Vagina (tissue), 2 donors: Measurements from ENCODE around the gene ENTPD6.
"Not testable (repeated sequence)": the region's sequence is repeated elsewhere in the genome, so short reads cannot be mapped to it uniquely, and the experiment has no call there.

Experiments used
- POLR2A ChIP-seq, 2 donors: fragments of 450-650 bp; IDR thresholded peaks; one replicate each; pipeline ENCODE4 v1.6.1; 2017; ENCODE audit warnings: antibody characterized with exemption in 2 of 2, mild to moderate bottlenecking in 2 of 2, moderate library complexity in 2 of 2
- TF ChIP-seq, protein P1 (sequence below), 3 experiments: fragments of 450-650 bp in 2 of 3; fragments of 200-600 bp in 1 of 3; sonication (generic) in 1 of 3; IDR thresholded peaks; one replicate each; pipeline ENCODE4 v1.5.1; 2017 to 2019; ENCODE audit warnings: antibody characterized with exemption in 3 of 3, mild to moderate bottlenecking in 2 of 3, moderate library complexity in 2 of 3

- TF ChIP-seq, protein P1, sequence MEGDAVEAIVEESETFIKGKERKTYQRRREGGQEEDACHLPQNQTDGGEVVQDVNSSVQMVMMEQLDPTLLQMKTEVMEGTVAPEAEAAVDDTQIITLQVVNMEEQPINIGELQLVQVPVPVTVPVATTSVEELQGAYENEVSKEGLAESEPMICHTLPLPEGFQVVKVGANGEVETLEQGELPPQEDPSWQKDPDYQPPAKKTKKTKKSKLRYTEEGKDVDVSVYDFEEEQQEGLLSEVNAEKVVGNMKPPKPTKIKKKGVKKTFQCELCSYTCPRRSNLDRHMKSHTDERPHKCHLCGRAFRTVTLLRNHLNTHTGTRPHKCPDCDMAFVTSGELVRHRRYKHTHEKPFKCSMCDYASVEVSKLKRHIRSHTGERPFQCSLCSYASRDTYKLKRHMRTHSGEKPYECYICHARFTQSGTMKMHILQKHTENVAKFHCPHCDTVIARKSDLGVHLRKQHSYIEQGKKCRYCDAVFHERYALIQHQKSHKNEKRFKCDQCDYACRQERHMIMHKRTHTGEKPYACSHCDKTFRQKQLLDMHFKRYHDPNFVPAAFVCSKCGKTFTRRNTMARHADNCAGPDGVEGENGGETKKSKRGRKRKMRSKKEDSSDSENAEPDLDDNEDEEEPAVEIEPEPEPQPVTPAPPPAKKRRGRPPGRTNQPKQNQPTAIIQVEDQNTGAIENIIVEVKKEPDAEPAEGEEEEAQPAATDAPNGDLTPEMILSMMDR (IDR thresholded peaks at IDR 0.05): not testable (repeated sequence)
- not testable (repeated sequence) for TF ChIP-seq POLR2A (IDR thresholded peaks at IDR 0.05)
Measured at GRCh38 chr20:25184391-25184790, 11.1 kb upstream of the ENTPD6 start.
